Measurements from ENCODE around the gene CARD19. TPM values are rescaled to one million over a fixed set of nuclear protein-coding genes. Genes with fewer than 3 reads are reported as not detected.

CARD19 gene
- total RNA-seq, 1 experiment from 2014 or later = 97.5 TPM

Other genes with a start within 250 kb of the CARD19 start
- gene ZNF484, start 218.2 kb upstream of the CARD19 start, total RNA-seq (2021) = 8.4 and 10.8 TPM in 2 replicates
- gene FGD3, start 148.7 kb upstream of the CARD19 start, total RNA-seq (2021) = 84.9 and 89.0 TPM in 2 replicates
- gene SUSD3, start 37.5 kb upstream of the CARD19 start, total RNA-seq (2021) = 8.4 and 8.7 TPM in 2 replicates
- gene NINJ1, start 38.0 kb downstream of the CARD19 start, total RNA-seq (2021) = 115 TPM in 2 replicates
- gene WNK2, start 87.9 kb downstream of the CARD19 start, total RNA-seq (2021) = 44.6 and 61.3 TPM in 2 replicates